Measurements from ENCODE around the gene RIF1. TPM values are rescaled to one million over a fixed set of nuclear protein-coding genes. Genes with fewer than 3 reads are reported as not detected.

The RIF1 gene
- polyA plus RNA-seq, 4 donors: 35.4 to 42.3 (median 38.3) TPM

DNA sequence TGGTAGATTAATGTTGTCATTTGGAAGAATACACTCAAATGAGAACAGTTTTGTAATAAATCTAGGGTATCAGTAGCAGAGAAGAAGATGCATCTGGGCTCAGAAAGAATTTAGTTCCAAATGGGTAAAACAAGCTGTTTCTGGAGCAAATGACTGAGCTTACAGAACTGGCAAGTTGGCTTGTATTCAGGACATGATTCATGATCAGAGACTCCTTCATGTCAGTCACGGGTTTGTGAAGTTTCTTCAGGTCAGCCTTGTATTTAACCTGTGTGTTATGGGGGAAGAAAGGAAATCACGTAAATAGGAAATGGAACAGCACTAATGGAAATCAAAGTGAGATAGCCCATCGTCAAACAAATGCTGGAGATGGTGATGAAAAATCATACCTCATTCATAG is 109.1 kb downstream of the RIF1 start:
- DNase-seq (ENCODE audit: low read depth in 4 of 4, low spot score in 2 of 4): no peak

- no peak for DNase-seq (ENCODE audit: low read depth in 4 of 4, low spot score in 2 of 4)
Observed at GRCh38 chr2:151520976-151521375, 111.3 kb downstream of the RIF1 start.

- DNase-seq (ENCODE audit: low read depth in 4 of 4, low spot score in 2 of 4): no peak
Observed at GRCh38 chr2:151522556-151522955, 112.9 kb downstream of the RIF1 start.

GRCh38 chr2:151523850-151524249 is 114.1 kb downstream of the RIF1 start:
- no peak for DNase-seq (ENCODE audit: low read depth in 4 of 4, low spot score in 2 of 4)

DNA sequence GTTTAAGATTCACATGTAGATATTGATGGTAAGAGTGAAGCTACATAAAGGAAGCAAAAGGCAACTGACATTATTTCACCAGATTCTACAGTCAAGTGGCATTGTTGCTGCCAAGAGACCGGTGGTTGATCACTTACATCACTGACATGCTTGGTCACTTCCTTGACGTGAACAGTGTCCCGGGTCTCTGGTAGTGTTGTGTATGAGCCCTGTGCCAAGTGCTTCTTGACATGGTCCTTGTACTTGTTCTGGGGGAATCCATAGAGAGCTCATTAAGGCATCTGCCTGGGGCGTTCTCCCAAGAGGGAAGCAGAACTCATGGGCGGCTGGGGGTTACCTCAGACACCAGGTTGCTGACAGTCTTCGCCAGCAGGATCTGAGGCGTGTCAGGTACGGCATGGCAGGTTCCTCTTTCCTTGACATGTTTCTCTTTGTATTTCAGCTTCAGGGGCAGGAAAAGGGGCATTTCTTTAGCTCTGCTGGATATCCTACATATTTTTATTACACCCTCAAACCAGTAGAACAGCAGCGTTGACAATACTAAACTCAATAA is 116.2 kb downstream of the RIF1 start:
- DNase-seq (ENCODE audit: low read depth in 4 of 4, low spot score in 2 of 4): no peak

GRCh38 chr2:151526572-151527090 is 116.9 kb downstream of the RIF1 start:
- no peak for DNase-seq (ENCODE audit: low read depth in 4 of 4, low spot score in 2 of 4)

Other genes with a start within 250 kb of the RIF1 start
- 10 to 100 TPM; 11.1 to 18.6 (median 14.5) TPM for gene RBM43, start 148.0 kb upstream of the RIF1 start, polyA plus RNA-seq (ENCODE audit: insufficient read length in 4 of 4)
- 10 to 100 TPM in 3 of 4 donors, 1 to 10 TPM in 1; 9.4 to 13.4 (median 11.6) TPM for gene NMI, start 120.2 kb upstream of the RIF1 start, polyA plus RNA-seq (ENCODE audit: insufficient read length in 4 of 4)
- gene TNFAIP6, start 52.3 kb upstream of the RIF1 start, polyA plus RNA-seq (ENCODE audit: insufficient read length in 4 of 4): 1 to 10 TPM; 1.1 to 2.1 (median 1.6) TPM

Data from left renal cortex interstitium (tissue), 4 donors.